NCI-H1092 (cell line): Measurements from ENCODE around the gene YEATS4.

Experiments used
- DNase-seq: peaks from one replicate; lab custom pipeline; 2025; lab: John Stamatoyannopoulos, UW

Gene YEATS4

DNA sequence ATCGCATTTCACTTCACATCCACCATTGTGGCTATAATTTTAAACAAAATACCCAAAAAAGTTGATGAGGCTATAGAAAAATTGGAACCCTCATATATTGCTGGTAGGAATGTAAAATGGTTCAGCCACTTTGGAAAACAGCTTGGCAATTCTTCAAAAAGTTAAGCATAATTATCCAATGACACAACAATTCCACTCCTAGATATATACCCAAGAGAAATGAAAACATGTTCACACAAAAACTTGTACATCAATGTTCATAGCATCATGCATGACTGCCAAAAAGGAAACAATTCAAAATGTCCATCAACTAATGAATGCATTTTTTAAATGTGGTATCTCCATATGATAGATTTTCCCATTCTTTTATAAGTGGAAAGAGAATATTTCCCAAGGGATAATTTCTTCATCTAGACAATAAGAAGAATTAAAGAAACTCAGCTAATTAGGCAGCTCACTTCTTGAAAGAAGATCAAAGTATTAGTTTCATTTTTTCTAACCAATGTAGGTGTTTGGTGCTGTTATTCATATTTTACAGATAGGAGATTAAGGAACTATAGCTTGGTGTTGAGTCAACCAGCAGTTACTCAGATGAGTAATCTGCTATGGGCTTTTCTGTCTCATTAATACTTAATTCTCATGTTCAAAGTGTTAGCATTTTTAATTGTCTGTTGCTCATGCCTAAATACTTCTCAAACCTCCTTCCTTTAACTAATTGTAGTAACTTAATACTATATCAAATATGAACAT is 32.8 kb downstream of the YEATS4 start:
- no peak for DNase-seq

DNA sequence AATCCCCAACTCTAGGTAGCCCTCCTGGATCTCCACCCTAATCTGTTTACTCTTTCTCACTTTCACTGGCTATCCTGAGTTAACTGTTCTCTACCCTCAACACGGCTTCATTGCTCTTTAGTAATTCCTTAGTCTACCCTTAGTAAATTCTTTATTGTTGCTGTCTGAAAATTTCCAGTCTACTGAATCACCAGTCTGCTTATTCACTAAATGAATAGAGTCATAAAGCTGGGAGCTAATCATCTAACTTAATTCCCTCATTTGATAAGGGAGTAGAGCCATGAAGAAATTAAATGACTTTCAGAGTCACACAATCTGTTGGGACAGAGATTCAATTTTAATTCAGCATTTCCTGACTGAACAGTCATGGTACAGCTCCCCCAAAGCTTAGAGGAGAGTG is 36.5 kb downstream of the YEATS4 start:
- DNase-seq, result no peak

DNA sequence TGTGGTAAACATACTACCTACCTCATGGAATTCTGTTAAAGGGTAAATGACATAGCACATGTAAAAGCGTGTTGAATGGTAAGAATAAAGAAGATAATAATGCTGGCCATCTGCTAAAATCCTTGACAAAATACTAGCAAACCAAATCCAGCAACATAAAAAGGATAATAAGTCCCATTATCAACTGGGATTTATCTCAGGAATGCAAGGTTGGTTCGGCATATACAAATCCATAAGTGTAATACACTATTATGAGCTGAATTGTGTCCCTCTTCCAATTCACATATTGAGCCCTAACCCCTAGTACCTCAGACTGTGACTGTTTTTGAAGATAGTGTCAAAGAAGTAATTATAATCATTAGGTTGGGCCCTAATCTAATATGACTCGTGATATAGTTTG is 37.4 kb downstream of the YEATS4 start:
- DNase-seq, result no peak

DNA sequence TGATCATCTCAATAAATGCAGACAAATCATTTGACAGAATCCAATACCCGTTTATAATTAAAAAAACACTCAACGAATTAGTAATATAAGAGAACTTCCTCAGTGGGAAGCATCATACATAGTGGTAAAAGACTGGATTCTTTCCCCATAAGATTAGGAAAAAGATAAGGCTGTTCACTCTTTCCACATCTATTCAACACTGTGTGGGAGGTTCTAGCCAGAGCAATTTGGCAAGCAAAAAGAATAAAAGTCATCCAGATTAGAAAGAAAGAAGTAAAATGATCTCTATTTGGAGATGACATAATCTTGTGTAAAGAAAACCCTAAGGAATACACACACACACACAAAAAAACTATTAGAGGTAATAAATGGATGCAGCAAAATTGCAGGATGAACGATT is 38.4 kb downstream of the YEATS4 start:
- no peak for DNase-seq

DNA sequence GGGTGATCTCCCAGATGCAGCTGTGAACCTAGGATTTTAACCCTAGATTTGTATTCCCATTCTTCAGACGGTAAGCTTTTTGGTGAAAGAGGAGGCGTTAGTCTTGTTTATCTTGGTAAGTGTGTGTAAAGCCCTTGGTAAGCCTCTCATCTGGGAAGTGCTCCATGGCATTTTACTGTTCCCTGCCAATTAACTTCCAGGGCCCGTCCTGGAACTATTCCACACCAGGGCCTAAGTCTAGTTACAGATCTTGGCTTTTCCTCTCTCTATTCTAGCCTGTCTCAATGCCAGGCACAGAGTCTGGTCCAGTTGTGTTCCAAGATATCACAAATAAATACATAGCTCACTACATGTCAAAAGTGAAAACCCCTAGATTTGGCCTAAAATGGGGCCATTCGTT is 42.4 kb downstream of the YEATS4 start:
- no peak for DNase-seq

DNA sequence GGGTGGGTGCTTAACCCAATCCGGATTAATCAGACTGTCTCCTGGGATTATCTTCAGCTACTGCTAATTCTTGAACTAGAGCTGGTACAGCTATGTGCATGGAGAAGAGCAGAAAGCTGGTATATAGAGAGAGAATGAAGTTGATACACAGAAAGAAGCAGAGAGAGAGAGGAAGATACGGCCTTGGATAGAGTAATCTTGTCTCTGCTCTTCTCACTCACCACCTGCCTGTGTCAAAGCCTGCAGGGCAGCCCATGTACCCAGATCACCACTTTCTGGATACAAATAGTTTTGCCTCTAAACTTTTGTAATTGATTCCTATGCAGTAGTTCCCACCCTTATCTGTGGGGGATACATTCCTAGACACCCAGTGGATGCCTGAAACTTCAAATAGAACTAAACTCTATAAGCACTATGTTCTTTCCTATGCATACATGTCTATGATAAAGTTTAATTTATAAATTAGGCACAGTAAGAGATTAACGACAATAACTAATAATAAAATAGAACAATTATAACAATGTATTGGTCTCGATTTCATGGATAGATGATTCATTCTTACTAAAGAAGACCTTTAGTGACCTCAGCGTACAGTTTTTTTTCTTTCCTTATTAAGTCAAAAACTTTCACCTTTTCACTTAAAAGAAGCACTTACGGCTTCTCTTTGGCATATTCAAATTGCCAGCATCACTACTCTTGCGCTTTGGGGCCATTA is 45.5 kb downstream of the YEATS4 start:
- DNase-seq, result no peak

DNA sequence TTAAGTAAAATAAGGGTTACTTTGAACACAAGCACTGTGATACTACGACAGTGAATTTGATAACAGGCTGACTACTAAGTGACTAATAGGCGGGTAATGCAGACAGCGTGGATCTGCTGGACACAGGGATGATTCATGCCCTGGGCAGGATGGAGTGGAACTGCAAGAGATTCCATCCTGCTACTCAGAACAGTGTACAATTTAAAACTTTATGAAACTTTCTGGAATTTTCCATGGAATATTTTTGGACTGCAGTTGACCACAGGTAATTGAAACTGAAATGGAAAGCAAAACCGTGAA is 46.0 kb downstream of the YEATS4 start:
- DNase-seq, result no peak

DNA sequence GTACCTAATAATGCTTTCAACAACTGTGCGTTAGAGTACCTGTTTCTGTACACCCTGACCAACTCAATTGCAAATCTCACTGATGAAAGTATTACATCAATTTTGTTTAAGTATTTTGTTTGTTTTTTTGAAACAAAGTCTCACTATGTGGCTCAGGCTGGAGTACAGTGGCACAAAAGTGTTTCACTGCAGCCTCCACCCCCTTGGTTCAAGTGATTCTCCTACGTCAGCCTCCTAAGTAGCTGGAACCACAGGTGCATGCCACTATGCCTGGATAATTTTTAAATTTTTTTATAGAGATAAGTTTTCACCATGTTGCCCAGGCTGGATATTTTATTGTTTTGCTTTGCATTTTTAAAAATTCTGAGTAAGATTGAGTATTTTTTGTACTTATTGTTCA is 46.7 kb downstream of the YEATS4 start:
- DNase-seq, result no peak

DNA sequence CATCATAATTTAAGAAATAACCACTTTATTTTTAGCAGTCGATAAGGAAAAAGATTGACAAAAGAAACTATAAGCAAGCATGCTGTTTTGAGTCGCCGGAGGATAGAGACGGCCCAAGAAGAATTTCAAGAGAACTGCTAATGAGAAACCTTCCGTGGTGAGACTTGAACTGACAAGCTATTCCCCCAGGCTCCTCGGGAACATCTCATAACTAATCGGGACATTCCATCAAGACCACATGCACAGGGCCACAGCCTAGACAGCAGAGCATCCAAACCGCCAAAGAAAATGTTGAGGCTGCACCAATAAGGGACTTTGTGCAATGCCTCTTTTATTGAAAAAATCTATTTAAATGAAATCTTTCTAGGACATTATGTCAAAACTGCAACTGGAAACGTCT is 51.0 kb downstream of the YEATS4 start:
- DNase-seq, result no peak

DNA sequence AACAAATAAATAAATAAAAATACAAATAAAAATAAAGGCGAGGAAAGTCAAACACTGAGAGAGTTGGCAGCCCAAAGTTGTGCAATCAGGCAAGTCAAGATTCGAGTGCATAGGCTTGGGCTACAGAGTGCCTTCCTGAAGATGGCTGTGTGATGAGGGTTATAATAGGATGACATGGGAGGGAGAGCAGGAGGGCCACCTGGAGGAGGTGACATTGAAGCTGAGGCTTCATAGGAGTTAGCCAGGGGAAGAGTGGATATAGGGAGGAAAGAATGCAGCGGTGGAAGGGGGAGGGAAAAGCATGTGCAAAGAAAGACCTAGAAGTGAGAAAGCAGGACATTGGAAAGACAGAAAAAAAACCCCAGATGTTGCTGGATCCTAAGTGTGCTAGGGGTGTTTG is 53.1 kb downstream of the YEATS4 start:
- no peak for DNase-seq

DNA sequence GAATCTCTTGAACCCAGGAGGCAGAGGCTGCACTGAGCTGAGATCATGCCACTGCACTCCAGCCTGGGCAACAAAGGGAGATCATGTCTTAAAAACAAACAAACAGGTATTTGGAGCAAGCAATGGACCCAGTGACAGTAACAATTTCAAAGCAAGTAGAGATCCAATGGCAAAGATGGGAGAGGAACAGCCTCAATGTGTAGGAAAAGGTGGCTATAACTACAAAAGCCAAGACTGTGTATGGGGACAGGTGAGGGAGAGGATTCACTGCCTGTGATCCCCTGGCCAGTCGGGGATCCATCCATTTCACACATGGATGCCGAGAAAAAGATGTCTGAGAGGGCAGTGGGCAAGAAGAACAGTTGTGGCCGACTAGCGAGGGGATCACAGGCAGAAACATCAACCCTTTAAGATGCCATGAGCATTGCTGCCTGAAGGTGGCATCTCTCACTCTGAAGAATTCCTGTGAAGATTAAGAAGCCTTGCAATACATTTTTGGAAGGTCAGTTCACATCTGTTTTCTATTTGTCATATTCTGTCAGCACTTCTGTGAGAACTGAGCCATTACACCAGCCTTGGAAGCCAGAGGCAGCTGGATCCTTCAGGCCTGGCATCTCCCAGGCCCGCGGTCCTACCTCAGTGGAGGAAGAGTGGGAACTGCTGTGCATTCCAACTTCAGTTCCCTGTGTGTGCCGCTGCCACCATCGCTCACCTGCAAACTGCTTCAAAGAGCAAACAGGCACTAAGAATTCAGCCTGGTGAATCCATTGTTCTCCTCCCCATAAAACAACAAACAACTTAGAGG is 56.1 kb downstream of the YEATS4 start:
- DNase-seq, result no peak

DNA sequence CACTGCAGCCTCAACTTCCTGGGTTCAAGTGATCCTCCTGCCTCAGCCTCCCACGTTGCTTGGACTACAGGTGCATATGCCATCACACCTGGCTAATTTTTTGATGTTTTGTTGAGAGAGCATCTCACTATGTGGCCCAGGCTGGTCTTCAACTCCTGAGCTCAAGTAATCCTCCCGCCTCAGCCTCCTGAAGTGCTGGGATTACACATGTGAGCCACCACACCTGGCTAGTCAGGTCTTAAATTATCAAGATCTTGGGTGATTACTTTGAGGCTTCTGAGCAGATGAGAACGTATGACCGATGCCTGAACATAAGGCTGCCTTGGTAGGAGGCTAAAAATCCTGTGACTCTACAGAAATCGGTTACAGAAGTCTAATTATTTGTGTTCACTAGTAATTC is 57.7 kb downstream of the YEATS4 start:
- no peak for DNase-seq

DNA sequence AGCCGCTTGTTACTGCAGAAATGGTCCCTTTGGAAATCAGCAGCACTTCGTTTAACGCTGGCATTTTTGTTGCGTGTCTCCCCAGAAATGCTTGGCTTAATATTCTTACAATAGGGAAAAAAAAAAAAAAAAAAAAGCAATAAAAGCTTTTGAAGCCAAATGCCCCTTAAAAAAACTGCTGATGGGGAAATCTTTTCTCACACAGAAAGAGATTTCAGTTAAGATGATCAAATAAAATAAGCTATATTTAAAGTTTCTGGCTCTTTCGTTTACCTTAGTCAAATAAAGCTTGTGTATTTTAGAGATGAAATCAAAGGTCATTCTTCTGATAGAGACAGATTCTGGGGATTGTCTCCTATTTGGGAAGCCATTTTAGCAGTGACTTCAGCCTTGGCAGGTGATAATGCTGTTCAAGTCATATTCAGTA is 58.2 kb downstream of the YEATS4 start:
- no peak for DNase-seq

DNA sequence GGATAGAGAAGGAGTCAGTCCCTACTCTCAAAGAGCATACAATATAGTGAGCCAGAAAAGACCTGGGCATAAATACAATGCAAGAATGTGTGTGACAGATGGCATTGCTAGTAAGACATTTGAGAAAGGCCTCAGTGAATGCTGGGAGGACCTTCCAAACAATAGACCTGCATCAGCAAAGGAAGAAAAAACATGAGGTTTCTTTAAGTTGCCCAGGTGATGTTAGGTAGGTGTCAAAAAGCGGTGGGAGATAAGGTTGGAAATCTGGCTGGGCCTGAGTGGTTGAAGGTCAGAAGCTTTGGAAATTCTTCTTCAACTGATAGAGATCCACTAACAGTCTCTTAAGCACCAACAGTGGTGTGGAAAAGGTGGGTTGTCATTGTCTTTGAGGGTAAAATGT is 60.2 kb downstream of the YEATS4 start:
- DNase-seq, result no peak

DNA sequence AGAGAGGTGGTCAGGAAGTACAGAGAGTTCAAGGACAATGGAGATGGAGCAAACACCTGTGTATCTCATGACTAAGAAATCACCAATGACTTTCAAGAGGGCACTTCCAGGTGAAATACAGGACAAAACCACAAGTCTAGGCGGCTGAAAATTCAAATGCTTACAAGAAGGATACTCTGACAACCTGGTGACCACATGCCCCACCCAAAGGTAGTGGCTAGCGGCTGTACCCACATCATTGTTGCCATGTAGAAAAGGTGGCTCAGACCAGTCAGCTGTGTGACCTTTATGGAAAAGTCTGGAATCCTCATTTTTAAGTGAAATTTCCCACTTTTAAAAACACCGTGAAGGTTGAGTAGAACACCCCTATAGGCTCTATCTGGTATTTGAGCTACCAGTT is 62.0 kb downstream of the YEATS4 start:
- DNase-seq, result no peak

DNA sequence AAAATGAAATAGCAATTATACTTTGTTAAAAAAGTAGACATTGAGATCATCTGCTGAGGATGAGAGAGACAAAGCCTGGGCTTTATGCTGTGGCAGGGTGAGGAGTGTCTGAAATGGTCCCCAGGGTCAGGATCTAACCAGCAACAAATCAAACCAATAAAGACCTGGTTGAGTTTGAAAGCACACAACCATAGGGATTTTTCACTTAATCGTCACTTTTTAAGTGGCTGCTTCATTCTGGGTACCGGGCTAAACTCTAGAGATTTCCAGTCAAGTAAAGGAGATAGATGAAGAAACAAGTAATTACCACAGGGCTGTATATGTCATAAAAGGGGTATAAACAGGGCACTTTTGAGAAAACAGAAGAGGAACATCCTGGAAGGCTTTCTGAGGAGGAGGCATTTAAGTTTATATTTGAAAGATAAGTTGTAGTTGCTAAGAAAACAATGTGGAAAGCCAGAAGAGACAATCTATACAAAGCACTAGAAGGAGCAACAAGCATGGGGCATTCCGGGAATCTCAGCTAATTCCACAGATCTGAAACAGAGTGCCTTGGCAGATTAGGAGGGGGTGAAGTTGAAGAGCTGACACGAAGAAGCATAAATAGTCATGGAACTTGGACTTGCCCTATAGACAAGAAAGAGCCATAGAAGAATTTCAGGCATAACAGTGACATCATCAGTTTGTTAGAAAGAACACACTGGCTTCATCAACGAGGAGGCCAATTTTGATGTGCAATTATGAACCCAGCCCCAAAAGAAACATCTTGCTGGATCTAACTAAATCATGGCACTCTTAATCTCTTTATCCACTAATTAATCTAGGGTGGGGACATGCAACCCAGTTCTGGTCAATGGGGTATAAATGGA is 63.7 kb downstream of the YEATS4 start:
- DNase-seq, result no peak

DNA sequence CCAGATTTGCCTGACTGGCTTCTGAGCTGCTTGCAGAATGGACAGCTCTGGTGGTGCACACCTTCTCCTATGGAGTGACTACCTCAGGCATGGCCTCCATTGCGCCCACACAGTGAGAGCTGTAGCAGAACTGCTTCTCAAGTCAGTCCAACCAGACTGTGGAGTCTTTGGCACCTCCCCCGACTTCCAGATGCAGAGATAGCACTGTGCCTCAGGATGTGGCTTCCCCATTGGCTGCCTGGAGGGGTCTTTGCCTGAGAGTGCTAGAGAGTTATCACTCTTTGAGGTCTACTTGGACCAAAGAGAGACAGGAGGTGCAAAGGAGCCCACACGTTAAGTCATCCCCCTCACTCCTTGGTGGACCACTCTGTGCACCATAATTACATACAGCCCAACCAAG is 65.9 kb downstream of the YEATS4 start:
- DNase-seq, result no peak

DNA sequence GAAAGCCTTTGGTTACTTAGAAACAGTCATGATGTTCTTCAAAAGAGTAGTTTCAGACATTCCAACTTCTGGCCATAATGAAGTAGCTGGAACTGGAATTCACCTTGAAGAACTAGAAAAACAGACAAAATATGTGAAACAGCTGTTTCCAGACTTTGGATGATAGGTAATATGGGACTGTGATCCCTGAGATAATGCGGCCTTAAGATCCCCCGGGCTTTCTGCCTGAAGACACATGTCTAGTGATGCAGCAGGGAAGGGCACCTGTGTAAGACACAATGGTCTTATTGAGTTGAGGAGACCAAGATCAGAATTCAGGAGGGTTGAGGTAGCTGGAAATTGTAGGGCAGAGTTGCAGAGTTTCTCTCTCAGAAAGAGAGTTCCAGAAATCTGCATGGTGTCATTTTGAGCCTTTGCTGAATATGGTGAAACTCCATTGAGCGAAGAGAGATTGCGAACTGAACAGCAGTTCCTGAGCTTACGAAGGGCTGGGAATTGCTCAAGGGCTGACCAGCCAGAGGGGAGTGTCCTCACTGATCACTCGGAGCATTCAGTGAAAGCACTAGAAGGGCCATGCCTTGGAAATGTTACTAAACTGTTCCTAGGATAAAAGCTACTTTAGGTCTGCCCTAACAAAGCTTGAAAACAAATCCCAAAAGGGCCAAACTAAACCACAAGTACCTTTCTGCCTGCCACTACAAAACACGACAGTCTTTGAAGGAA is 69.0 kb downstream of the YEATS4 start:
- no peak for DNase-seq

DNA sequence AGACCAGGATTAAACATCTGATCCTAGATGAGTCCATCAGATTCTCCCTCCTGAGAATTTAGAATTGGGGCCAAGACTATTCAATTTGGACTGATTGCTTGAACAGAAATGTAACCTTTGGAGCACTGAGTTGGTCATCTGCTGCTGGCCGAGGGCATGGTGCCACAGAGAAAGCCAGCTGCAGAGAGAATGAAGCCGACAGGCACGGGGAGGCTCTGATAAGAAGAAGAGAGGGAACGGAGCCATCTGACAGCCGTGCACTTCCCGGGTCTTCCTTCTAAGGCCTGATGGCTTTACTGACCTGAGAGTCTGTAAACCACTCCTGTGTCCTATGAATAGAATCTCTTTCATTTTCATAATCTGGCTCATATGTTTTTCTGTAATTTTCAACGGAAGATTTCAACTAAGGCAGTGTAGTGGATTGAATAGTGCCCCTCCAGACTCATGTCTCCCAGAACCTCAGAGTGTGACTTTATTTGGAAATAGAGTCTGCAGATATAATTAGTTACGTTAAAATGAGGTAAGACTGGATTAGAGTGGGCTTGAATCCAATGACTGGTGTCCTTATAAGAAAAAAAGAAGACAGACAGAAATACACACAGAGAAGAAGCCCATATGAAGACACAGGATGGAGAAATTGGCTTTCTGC is 71.5 kb downstream of the YEATS4 start:
- DNase-seq, result no peak

DNA sequence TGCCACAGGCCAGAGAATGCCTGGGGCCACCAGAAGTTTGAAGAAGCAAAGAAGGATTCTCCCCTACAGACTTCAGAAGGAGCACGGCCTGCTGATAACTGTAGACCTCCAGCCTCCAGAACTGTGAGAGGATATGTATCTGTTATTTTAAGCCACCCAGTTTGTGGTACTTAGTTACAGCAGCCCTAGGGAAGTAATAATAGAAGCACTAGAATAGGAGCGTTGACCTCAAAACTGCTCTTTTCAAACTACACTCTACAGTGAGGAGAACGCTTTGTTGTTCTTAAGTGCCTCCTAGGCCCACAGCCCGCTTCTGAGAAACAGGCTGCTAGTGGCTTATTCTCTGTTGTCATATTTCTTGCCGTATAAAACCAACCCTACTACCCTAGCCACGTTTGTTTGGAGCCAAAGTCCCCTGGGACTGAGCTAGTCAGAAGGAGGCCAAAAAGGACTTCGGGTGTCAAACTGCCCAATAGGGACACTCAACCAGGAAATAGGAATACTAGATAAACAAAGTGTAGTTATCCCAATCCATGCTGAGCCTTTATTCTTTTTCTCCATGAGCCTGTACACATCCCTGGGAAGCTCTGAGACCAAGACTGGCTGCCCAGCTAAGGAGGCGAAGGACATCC is 72.2 kb downstream of the YEATS4 start:
- DNase-seq, result no peak

DNA sequence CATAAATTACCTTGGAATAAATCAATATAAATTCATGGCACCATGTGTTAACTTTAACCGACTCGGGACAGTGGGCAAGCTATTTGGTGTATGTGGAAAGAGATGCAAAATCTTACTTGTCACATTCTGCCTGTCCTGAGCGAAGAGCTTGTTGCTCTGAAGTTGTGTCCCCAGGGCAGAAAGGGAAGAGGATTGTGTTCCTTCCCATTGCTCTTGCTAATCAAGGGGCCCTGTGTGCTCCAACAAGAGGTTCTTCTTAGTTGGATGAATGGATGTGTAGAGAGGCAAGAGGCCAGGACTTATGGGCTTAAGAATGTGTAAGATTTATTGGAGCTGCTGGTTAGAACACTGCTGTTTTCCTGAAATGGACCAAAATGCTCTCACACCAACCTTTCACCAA is 74.1 kb downstream of the YEATS4 start:
- DNase-seq, result no peak
